Sigmoid colon (tissue), 7 donors: ENCODE results near the gene ACTG1. TPM values are rescaled to one million over a fixed set of nuclear protein-coding genes. Genes with fewer than 3 reads are reported as not detected.
A peak's percentile ranks its signal among the peaks of the same experiment; 100 is the strongest.

Source experiments
- DNase-seq: peaks from one replicate; pipeline ENCODE4 v3.0.0-alpha.2; 2019
- H3K27ac ChIP-seq, 4 donors: fragments of 200-600 bp; sonication (generic); one replicate each; pipeline ENCODE4 v1.5.1; 2016 to 2019; ENCODE audit warnings: mild to moderate bottlenecking in 1 of 4
- H3K27me3 ChIP-seq, 3 donors: fragments of 200-600 bp; sonication (generic); one replicate each; pipeline ENCODE4 v1.5.1; 2019; ENCODE audit warnings: mild to moderate bottlenecking in 1 of 3
- H3K36me3 ChIP-seq, 4 donors: fragments of 200-600 bp; sonication (generic); one replicate each; pipeline ENCODE4 v1.5.1; 2016 to 2019
- H3K4me1 ChIP-seq, 4 donors: fragments of 200-600 bp; sonication (generic); one replicate each; pipeline ENCODE4 v1.5.1; 2017 to 2019
- H3K4me3 ChIP-seq, 4 donors: fragments of 200-600 bp; sonication (generic); one replicate each; pipeline ENCODE4 v1.5.1; 2017 to 2019; ENCODE audit warnings: mild to moderate bottlenecking in 2 of 4, moderate library complexity in 1 of 4
- H3K9me3 ChIP-seq, 4 donors: fragments of 200-600 bp in 3 of 4; sonication (generic) in 3 of 4; one replicate each; pipeline versions ENCODE4 v1.5.1 to v1.6.1; 2013 to 2019
- EP300 ChIP-seq, 4 donors: sonication (generic); formaldehyde crosslinking; IDR thresholded peaks; one replicate each; pipeline ENCODE4 v1.6.1; 2017; ENCODE audit warnings: antibody characterized with exemption in 4 of 4
- POLR2A ChIP-seq, 2 donors: fragments of 450-650 bp; IDR thresholded peaks; one replicate each; pipeline ENCODE4 v1.6.1; 2016; ENCODE audit warnings: antibody characterized with exemption in 2 of 2, mild to moderate bottlenecking in 2 of 2, moderate library complexity in 2 of 2
- POLR2AphosphoS5 ChIP-seq, 4 donors: sonication (generic); formaldehyde crosslinking; IDR thresholded peaks; one replicate each; pipeline ENCODE4 v1.6.1; 2017; ENCODE audit warnings: antibody characterized with exemption in 4 of 4
- WGBS, 2 donors: extraction: QIAGEN DNeasy Blood & Tissue Kit; methylation state at CpG; one replicate each; pipeline ENCODE4 v1.1.7; 2013; 5-methylcytosine and 5-hydroxymethylcytosine counted together
- intact Hi-C: fragments of 100-400 bp; cut with DNase I; formaldehyde crosslinking; loops from one replicate; pipeline ENCODE4 v1.15.1; 2023
- polyA plus RNA-seq, 3 donors: library from polyadenylated mRNA; stranded (reverse); fragments of 200-250 nt; gene quantifications; one replicate each; pipeline ENCODE4 v1.2.3, GENCODE V29; 2013
- total RNA-seq, 4 donors: library from RNA; depleted of rRNA; stranded (reverse); fragments of >200 nt; gene quantifications; one replicate each; pipeline ENCODE4 v1.1.0, GENCODE V29; 2016
- TF ChIP-seq, protein P1 (sequence below), 4 experiments: fragments of 450-650 bp in 3 of 4; fragments of 200-600 bp in 1 of 4; IDR thresholded peaks; one replicate each; pipeline ENCODE4 v1.5.1; 2016 to 2019; ENCODE audit warnings: antibody characterized with exemption in 4 of 4, mild to moderate bottlenecking in 3 of 4, moderate library complexity in 2 of 4
- donor health status: healthy with polysubstance abuse.
- donor health status: Bipolar disorder and iron deficiency.
- donor health status: healthy.

The ACTG1 gene
- total and polyA plus RNA-seq, 7 donors: 1,038 to 4,527 (median 2,003) TPM

DNA sequence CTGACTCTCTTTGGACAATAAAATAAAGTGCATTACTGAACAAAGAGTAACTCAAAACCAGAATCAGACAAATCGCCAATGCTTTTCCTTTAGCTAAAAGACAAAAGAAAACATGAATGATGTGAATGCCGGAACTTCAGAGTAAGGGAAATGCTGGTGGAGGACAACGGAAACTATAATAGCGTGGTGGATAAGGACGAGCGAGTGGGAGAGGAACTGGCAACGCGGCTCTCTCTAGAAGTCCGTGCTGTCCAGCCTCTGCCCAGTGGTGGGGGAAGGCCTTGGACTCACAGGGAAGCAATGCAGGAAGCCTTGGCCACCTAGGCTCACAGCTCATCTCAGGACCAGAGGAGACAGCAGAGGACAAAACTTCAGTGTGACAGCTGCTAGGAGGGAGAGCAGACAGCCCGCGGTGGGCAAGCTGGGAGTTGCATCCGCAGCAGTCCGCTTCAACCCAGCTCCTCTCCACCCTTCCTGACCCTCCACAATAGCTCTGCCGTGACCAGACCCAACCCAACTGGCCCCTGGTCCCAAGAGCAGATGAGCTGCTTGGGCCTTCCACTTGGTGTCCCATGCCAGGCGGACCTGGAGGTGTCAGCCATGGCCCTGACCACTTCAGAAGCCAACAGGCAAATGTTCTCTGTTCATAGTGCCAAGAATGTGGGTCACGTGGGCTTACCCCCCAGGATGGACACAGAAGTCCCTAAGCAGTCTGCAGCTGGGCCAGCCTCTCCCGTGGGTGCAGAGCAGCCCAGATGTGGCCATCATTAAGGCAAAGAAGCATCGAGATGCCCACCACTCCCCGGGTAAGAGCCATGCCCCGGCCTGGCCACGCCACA, 44.9 kb upstream of the ACTG1 start:
- intact Hi-C loops: no loop called here
- Histone ChIP-seq H3K9me3 (no peaks in the 10 kb centered on the region), H3K4me1 (peaks cover 0 to 17% (median 13%) of the 10 kb centered on the region in 4 donors), H3K27me3 (no peaks in the 10 kb centered on the region), H3K4me3 (no peak overlapping the region), H3K36me3 (peaks cover 14 to 64% (median 36%) of the 10 kb centered on the region in 4 donors), H3K27ac (no peak overlapping the region)
- WGBS, 2 donors: 68 to 87% methylated on average over 21 of the region's 21 CpGs
- DNase-seq: no peak
- TF ChIP-seq EP300 (IDR thresholded peaks at IDR 0.05) (no peak), POLR2AphosphoS5 (IDR thresholded peaks at IDR 0.05) (no peak)
- TF ChIP-seq, protein P1, sequence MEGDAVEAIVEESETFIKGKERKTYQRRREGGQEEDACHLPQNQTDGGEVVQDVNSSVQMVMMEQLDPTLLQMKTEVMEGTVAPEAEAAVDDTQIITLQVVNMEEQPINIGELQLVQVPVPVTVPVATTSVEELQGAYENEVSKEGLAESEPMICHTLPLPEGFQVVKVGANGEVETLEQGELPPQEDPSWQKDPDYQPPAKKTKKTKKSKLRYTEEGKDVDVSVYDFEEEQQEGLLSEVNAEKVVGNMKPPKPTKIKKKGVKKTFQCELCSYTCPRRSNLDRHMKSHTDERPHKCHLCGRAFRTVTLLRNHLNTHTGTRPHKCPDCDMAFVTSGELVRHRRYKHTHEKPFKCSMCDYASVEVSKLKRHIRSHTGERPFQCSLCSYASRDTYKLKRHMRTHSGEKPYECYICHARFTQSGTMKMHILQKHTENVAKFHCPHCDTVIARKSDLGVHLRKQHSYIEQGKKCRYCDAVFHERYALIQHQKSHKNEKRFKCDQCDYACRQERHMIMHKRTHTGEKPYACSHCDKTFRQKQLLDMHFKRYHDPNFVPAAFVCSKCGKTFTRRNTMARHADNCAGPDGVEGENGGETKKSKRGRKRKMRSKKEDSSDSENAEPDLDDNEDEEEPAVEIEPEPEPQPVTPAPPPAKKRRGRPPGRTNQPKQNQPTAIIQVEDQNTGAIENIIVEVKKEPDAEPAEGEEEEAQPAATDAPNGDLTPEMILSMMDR (IDR thresholded peaks at IDR 0.05): no peak

DNA sequence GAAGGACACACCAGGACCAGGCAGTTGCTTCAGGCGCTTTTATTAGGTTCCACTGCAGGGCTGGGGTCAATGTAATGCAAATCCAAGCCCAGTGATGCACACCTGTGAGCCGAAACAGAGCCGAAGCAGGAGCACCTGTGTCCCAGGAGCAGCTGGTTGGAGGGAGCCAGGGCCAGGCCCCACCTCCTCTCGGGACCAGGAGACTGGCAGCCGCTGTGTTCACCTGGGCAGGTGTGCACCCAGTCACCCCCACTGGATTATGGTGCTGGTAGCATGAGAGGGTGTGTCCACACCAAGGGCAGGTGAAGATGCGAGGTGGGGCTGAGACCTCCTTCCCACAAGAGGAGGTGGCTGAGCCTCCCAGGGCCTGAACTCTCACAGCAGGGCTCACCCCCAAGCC, 44.3 kb upstream of the ACTG1 start:
- TF ChIP-seq, protein P1 (IDR thresholded peaks at IDR 0.05): no peak
- TF ChIP-seq POLR2AphosphoS5 (IDR thresholded peaks at IDR 0.05) (no peak), POLR2A (IDR thresholded peaks at IDR 0.05) (no peak), EP300 (IDR thresholded peaks at IDR 0.05) (no peak)
- 25 to 76% methylated on average over 6 of the region's 6 CpGs for WGBS, 2 donors
- no peak overlapping the region for H3K4me3 ChIP-seq
- intact Hi-C loops: no loop called here
- H3K9me3 ChIP-seq: no peaks in the 10 kb centered on the region
- no peak overlapping the region for H3K27ac ChIP-seq
- no peak for DNase-seq
- H3K36me3 ChIP-seq: peaks cover 14 to 58% (median 32%) of the 10 kb centered on the region in 4 donors
- H3K4me1 ChIP-seq: peaks cover 0 to 18% (median 13%) of the 10 kb centered on the region in 4 donors
- H3K27me3 ChIP-seq: no peaks in the 10 kb centered on the region

DNA sequence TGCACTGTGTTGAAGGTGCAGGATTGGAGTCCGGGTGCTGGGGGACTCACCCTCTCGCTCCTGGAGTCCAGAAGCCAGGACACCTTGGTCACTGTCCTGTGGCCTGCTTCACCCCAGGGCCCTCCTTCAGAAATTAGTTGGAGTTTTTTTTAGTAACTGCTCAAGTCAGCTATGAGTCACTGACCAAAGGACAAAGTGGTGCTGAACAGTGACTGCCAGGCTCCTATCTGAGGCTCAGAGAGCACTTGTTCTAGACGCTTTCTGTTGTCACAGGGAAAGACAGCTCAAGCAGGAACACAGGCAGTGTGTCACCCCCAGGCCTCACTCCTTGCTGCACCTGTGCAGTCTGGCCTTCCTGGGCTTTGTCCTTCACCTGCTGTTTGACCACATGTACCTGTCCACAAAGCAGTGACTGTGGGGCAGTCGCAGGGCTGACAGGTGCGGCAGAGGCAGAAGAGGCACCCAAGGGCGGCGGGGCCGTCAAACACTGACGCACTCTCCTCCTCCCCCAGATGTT, 43.6 kb upstream of the ACTG1 start:
- DNase-seq: no peak
- intact Hi-C loops: no loop called here
- TF ChIP-seq EP300 (IDR thresholded peaks at IDR 0.05) (no peak), POLR2A (IDR thresholded peaks at IDR 0.05) (no peak), POLR2AphosphoS5 (IDR thresholded peaks at IDR 0.05) (no peak)
- TF ChIP-seq, protein P1 (IDR thresholded peaks at IDR 0.05): no peak
- no peak overlapping the region for H3K27ac ChIP-seq
- peaks cover 0 to 24% (median 17%) of the 10 kb centered on the region in 4 donors for H3K4me1 ChIP-seq
- WGBS, 2 donors: 47 to 85% methylated on average over 9 of the region's 9 CpGs
- H3K36me3 ChIP-seq: peaks cover 14 to 53% (median 31%) of the 10 kb centered on the region in 4 donors
- H3K9me3 ChIP-seq: no peaks in the 10 kb centered on the region
- H3K27me3 ChIP-seq: no peaks in the 10 kb centered on the region
- no peak overlapping the region for H3K4me3 ChIP-seq

DNA sequence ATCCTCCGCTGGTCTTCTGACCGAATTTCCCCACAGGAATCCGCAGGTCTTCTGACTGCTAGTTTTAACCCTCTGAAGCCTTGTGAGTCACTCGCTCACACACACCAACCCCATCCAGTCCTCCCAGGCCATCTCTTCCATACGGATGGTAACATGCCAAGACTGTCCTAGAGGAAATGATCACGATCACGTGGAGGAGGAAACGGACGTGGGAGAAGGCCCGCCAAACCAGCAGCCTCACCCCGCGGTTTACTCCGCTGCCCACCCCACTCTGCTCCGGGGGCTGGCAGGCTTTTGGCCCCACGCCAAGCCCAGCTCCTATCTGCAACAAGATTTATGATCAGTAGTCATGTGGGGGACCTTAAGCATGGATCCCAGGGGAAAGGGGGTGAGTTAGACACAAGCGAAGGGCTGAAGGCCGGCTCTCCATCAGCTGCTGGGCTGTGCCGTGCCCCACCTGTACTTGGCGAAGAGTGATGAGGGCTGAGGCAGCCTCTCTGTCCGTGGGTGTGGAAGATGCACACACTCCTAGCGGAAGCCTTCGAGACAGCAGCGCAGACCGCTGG, 41.1 kb upstream of the ACTG1 start:
- Histone ChIP-seq H3K27ac (peak overlapping the region; percentile 84 to 89 (median 85)), H3K9me3 (no peaks in the 10 kb centered on the region), H3K4me3 (peak overlapping the region in 3 of 4 donors; percentile 78 to 90 (median 84)), H3K4me1 (peaks cover 0 to 39% (median 26%) of the 10 kb centered on the region in 4 donors), H3K36me3 (peaks cover 5 to 48% (median 18%) of the 10 kb centered on the region in 4 donors), H3K27me3 (no peaks in the 10 kb centered on the region)
- no peak for DNase-seq
- intact Hi-C loops: loop anchor here (2.0 to 5.0 kb wide), 3 partner anchors 13 to 49 kb away; no protein-coding TSS in a partner anchor
- WGBS, 2 donors: 26 to 30% methylated on average over 24 of the region's 24 CpGs
- TF ChIP-seq POLR2A (IDR thresholded peaks at IDR 0.05): no peak
- TF ChIP-seq, protein P1 (IDR thresholded peaks at IDR 0.05): no peak
- no peak for TF ChIP-seq EP300 (IDR thresholded peaks at IDR 0.05)
- TF ChIP-seq POLR2AphosphoS5 (IDR thresholded peaks at IDR 0.05): peak in 1 of 4 donors; percentile 39
